ENCODE results near the gene STIM1.
"Not testable (repeated sequence)": the region's sequence is repeated elsewhere in the genome, so short reads cannot be mapped to it uniquely, and the experiment has no call there.

The STIM1 gene

GRCh38 chr11:3855808-3856491 lies 486 bp downstream of the STIM1 start:
- no peak for DNase-seq (ENCODE audit: low spot score)

- DNase-seq (ENCODE audit: low spot score), result no peak
These were observed 1.5 kb downstream of the STIM1 start for GRCh38 chr11:3856856-3857553.

- no peak for DNase-seq (ENCODE audit: low spot score)
These were observed 2.2 kb downstream of the STIM1 start for GRCh38 chr11:3857628-3858027.

- no peak for DNase-seq (ENCODE audit: low spot score)
These were observed 4.0 kb downstream of the STIM1 start for GRCh38 chr11:3859373-3859881.

- DNase-seq (ENCODE audit: low spot score), result no peak
These were observed 4.9 kb downstream of the STIM1 start for GRCh38 chr11:3860375-3860774.

- not testable (repeated sequence) for DNase-seq (ENCODE audit: low spot score)
These were observed 5.5 kb downstream of the STIM1 start for GRCh38 chr11:3860898-3861393.

GRCh38 chr11:3861683-3862082 lies 6.2 kb downstream of the STIM1 start:
- DNase-seq (ENCODE audit: low spot score), result no peak

- no peak for DNase-seq (ENCODE audit: low spot score)
These were observed 10.1 kb downstream of the STIM1 start for GRCh38 chr11:3865388-3866193.

- DNase-seq (ENCODE audit: low spot score), result no peak
These were observed 10.7 kb downstream of the STIM1 start for GRCh38 chr11:3866206-3866605.

- DNase-seq (ENCODE audit: low spot score), result no peak
These were observed 11.4 kb downstream of the STIM1 start for GRCh38 chr11:3866836-3867208.

GRCh38 chr11:3867209-3868091 lies 12.0 kb downstream of the STIM1 start:
- DNase-seq (ENCODE audit: low spot score), result no peak

- DNase-seq (ENCODE audit: low spot score), result no peak
These were observed 18.4 kb downstream of the STIM1 start for GRCh38 chr11:3873712-3874349.

GRCh38 chr11:3876613-3877012 lies 21.1 kb downstream of the STIM1 start:
- no peak for DNase-seq (ENCODE audit: low spot score)

- DNase-seq (ENCODE audit: low spot score), result no peak
These were observed 22.1 kb downstream of the STIM1 start for GRCh38 chr11:3877364-3878257.

- no peak for DNase-seq (ENCODE audit: low spot score)
These were observed 22.8 kb downstream of the STIM1 start for GRCh38 chr11:3878258-3878584.

- no peak for DNase-seq (ENCODE audit: low spot score)
These were observed 23.9 kb downstream of the STIM1 start for GRCh38 chr11:3879216-3879966.

- no peak for DNase-seq (ENCODE audit: low spot score)
These were observed 24.6 kb downstream of the STIM1 start for GRCh38 chr11:3879967-3880542.

- DNase-seq (ENCODE audit: low spot score), result no peak
These were observed 25.3 kb downstream of the STIM1 start for GRCh38 chr11:3880724-3881123.

GRCh38 chr11:3882655-3883054 lies 27.2 kb downstream of the STIM1 start:
- no peak for DNase-seq (ENCODE audit: low spot score)
